Fibroblast of the conjunctiva (primary cell): ENCODE results near the gene LPP.

Source experiments
- DNase-seq: peaks from one replicate; pipeline ENCODE4 v3.0.0-alpha.2; 2010; ENCODE audit warnings: low read depth

LPP gene

DNA sequence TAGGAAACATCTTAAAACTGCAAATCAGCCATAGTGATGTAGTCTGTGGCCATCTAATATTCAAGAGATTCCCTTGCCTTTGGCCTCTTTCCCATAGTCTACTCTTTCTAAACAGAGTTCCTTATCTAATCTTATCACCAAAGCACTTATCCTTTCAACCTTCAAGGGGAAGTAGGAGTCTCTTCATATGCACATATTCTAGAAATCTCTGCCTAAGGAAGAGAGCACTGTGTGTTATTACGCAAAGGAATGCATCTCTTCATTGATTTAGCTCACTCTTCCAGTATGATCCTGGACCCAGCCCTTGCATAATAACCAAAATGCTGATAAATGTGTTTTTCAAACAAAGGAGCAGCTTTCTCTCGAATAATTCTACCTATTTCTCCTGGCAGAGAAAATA, 764.1 kb downstream of the LPP start:
- no peak for DNase-seq

GRCh38 chr3:188923671-188924070, 769.7 kb downstream of the LPP start:
- DNase-seq: no peak

- DNase-seq: no peak
Measured at GRCh38 chr3:188925376-188925775, 771.4 kb downstream of the LPP start.

GRCh38 chr3:188926111-188926510, 772.2 kb downstream of the LPP start:
- no peak for DNase-seq

DNA sequence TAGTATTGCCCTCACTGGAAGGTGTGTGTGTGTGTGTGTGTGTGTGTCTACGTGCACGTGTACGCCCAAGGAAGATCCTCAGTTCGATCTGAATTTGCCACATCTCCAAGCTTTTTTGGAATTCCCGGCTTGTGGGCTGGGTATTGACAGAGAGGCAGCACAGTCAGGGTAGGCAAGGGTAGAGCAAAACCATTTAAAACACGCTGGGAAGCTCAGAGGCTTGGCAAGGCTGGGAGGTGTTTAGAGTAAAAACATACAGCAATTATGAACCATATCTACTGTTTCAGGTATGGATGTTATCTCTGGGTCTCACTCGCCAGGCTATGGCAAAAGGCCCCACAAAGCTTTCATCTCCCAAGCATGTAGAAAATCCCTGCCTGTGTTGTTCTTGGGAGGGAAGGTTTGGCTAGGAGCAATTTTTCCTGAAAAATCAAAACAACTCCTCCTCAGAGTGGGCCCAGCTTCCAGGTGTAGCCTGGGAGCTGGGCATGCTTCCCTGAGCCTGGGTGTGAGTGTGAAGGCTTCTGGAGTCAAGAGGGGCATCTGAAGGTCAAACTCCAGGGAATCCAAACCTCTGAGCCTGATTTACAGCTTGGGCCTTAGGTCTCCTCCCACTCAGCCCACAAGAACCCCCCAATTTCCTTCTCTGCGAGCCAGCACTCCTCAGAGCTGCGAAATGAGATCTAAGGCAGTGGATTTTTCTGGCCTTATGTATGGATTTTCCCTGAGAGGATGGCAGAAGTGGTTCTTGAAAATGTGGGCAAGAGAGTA, 773.0 kb downstream of the LPP start:
- DNase-seq: no peak

- DNase-seq: no peak
Measured at GRCh38 chr3:188927971-188928370, 774.0 kb downstream of the LPP start.

- DNase-seq: no peak
Measured at GRCh38 chr3:188929137-188929536, 775.2 kb downstream of the LPP start.

GRCh38 chr3:188931036-188931435, 777.1 kb downstream of the LPP start:
- no peak for DNase-seq

DNA sequence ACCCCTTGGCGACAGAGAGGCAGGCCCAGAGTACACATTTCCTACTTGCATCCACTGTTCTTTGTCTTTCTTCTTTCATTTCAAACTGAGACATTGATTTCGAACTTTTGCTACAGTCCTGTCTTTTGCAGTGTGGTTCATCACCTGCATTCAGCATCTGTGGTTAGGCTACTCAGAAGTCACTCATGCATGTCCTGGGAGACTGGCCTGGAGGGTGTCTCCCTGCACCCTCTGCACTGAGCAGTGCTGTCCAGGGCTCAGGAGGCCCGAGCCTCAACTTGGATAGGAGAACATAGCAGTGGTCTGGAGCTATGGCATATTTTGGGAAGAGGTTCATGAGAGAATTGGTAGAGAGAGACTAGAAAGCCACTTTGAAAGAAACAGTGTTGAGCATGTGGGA, 777.6 kb downstream of the LPP start:
- no peak for DNase-seq

DNA sequence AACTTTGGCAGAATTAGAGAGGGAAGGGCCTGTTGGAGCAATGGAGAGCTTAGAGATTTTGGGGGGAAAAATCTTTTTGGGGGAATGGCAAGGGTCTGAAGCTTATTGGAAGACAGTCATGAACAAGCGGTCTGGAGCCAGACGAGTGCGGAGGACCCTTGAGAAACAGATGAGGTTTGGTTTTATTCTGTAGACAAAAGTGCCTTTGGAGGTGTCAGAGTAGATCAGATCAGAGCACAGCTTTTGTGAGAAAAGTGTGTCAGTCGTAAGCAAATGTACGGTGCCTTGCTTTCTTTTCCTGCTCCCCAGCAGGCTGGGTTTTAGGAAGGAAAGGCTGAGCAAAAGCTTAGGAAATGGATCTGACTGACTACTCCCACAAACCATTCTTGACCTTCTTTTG, 781.0 kb downstream of the LPP start:
- DNase-seq: no peak

- DNase-seq: no peak
Measured at GRCh38 chr3:188936597-188937107, 782.7 kb downstream of the LPP start.

DNA sequence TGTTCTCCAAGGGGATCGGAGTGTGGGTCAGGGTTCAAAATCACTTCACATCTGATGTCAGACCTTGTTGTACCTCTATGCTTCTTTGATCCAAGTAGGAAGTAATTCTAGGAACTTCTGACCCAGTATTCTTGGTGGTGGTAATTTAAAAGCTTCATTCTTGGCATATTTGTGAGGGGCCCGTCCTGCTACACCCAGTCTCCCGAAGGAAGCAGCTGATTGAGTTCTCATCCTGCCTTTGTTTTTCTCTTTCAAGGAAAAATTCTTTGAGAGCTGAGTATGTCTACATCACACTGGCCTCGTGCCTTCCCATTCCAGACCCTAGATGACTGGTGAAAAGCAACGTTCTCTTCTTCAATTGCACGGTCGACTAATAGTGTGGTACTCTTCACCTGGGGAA, 783.4 kb downstream of the LPP start:
- DNase-seq: no peak

DNA sequence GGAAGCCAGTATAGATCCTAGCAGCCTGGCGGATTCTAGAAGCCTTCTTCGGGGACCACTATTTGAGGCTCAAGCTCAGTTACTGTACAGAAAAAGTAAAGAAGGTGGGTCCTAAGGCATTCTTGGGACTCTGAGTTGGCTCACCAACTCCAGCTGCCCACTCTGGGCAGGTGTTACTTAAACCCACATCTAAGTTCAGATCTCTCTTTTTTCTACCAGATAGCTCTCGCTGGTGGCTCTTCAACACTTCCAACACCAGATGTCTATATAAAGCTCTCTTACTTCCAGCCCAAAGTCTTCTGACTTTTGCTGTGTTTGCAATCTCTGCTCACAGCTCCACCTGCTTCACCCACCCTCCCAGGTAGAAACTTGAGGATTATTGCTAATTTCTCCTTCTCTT, 785.0 kb downstream of the LPP start:
- DNase-seq: no peak

DNA sequence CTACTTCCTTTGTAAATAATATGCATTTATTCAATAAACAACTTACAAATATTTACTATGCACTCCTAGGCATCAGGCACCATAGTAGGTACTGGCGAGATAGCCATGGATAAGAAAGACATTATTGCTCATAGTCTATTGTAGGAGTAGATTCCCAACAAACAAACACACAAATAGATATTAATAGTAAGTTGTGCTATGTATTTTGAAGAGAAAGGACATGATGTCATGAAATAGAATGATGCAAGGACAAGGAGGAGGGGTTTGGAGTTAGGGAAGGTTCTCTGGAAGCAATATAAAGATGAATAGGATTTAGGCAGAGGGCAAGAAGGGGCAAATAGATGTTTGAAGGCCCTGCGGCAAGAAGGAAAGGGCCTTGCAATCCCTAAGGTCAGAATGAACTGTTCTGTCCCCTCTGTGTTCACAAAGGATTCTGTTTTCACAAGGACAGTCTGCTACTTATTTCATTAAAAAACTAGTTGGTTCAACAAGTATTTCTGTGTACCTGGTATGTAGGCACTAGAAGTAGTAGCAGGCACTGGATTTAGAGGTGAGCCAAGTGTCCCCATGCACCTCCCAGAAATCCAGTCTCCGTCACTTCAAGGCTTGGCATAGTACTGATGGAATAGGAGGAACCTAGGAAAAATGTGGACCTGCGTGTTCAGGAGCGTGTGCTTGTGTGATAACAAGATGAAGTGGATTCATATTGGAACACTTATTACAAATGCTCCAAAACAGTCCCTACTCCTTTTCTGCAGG, 786.0 kb downstream of the LPP start:
- no peak for DNase-seq
